ENCODE measurements around the gene SPARCL1.
"Not testable (repeated sequence)": the region's sequence is repeated elsewhere in the genome, so short reads cannot be mapped to it uniquely, and the experiment has no call there.

The SPARCL1 gene

DNA sequence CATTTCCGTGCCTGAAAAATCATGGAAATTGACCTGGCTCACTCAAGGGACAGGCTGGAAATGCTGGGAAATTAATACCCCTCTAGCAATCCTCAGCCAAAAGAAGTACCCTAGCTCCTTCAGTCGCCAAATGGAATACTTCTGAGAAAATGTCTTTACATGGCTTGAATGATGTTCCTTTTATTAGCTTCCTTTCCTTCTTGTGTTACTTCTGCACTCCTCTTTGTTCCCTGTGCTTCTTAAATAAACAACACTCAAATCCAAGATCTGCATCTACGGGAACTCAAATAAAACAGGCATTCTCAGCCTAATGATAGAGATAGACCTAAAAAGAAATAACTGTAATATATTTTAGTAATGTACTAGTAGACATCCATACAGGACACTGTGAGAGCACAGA, 36.1 kb downstream of the SPARCL1 start:
- H3K27me3 ChIP-seq (replicated peaks; ENCODE audit: insufficient read depth, low read length) = no peaks in the 10 kb centered on the region
- H3K27ac ChIP-seq (ENCODE audit: low read length) = no peak overlapping the region

DNA sequence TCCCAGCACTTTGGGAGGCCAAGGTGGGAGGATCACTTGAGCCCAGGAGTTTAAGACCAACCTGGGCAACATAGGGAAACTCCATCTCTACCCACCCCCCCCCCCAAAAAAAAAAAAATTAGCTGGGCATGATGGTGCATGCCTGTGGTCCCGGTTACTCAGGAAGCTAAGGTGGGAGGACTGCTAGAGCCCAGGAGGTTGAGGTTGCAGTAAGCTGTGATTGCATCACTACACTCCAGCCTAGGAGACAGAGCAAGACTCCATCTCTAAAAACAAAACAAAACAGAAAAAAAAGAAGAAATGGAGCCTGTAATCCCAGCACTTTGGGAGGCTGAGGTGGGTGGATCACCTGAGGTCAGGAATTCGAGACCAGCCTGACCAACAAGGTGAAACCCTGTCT, 37.3 kb downstream of the SPARCL1 start:
- H3K4me3 ChIP-seq (ENCODE audit: low read length); H3K27ac ChIP-seq (ENCODE audit: low read length); H3K79me2 ChIP-seq (ENCODE audit: low read length); H4K20me1 ChIP-seq (ENCODE audit: insufficient read depth, low read length); H3K27me3 ChIP-seq (replicated peaks; ENCODE audit: insufficient read depth, low read length); DNase-seq; H2AFZ ChIP-seq (ENCODE audit: low read length); H3K9ac ChIP-seq (ENCODE audit: low read length); H3K9me2 ChIP-seq (replicated peaks; ENCODE audit: insufficient read depth, low read length); H3K4me2 ChIP-seq (ENCODE audit: low read depth, low read length); H3K9me3 ChIP-seq (replicated peaks; ENCODE audit: insufficient read depth, low read length); H3K36me3 ChIP-seq (replicated peaks; ENCODE audit: insufficient read depth, low read length); H3F3A ChIP-seq (ENCODE audit: insufficient read depth, low read length): not testable (repeated sequence)
- H3K4me1 ChIP-seq (ENCODE audit: low read length) = peaks cover 10% of the 10 kb centered on the region

More for the DNA sequence above, 36.1 kb downstream of the SPARCL1 start:
- DNase-seq = no peak
- Histone ChIP-seq H3K36me3 (replicated peaks; ENCODE audit: insufficient read depth, low read length) (no peaks in the 10 kb centered on the region), H4K20me1 (ENCODE audit: insufficient read depth, low read length) (no peaks in the 10 kb centered on the region), H3K9me3 (replicated peaks; ENCODE audit: insufficient read depth, low read length) (no peaks in the 10 kb centered on the region), H3K9ac (ENCODE audit: low read length) (no peak overlapping the region), H2AFZ (ENCODE audit: low read length) (no peak overlapping the region), H3K9me2 (replicated peaks; ENCODE audit: insufficient read depth, low read length) (no peaks in the 10 kb centered on the region), H3K4me3 (ENCODE audit: low read length) (no peak overlapping the region), H3K4me1 (ENCODE audit: low read length) (peaks cover 11% of the 10 kb centered on the region), H3K4me2 (ENCODE audit: low read depth, low read length) (no peak overlapping the region), H3F3A (ENCODE audit: insufficient read depth, low read length) (no peaks in the 10 kb centered on the region), H3K79me2 (ENCODE audit: low read length) (no peaks in the 10 kb centered on the region)
- TF ChIP-seq EZH2phosphoT487 (IDR thresholded peaks at IDR 0.05; ENCODE audit: low read length) (no peak), EZH2 (optimal IDR thresholded peaks at IDR 0.05; ENCODE audit: low read depth, low read length) (no peak)
- TF ChIP-seq, protein P1, sequence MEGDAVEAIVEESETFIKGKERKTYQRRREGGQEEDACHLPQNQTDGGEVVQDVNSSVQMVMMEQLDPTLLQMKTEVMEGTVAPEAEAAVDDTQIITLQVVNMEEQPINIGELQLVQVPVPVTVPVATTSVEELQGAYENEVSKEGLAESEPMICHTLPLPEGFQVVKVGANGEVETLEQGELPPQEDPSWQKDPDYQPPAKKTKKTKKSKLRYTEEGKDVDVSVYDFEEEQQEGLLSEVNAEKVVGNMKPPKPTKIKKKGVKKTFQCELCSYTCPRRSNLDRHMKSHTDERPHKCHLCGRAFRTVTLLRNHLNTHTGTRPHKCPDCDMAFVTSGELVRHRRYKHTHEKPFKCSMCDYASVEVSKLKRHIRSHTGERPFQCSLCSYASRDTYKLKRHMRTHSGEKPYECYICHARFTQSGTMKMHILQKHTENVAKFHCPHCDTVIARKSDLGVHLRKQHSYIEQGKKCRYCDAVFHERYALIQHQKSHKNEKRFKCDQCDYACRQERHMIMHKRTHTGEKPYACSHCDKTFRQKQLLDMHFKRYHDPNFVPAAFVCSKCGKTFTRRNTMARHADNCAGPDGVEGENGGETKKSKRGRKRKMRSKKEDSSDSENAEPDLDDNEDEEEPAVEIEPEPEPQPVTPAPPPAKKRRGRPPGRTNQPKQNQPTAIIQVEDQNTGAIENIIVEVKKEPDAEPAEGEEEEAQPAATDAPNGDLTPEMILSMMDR (IDR thresholded peaks at IDR 0.05; ENCODE audit: low read length) = no peak

DNA sequence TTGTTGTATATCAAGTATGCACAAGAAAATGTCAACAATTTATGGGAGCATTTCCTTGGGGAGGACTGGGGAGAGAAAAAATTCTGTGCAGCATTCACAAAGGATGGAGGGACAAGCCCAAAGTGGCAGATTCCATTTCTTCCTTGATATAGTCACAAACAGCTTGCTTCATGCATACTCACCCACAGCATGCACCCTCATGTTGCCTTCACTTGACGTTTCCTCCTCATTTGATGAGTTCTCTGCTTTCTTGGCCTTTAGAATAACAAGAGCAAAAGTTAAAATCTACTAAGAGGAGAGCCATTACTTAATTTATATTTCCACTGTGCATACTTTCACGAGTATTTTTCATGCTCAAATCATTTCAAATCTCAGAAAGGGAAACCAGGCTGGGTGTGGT, 37.7 kb downstream of the SPARCL1 start:
- H3K4me1 ChIP-seq (ENCODE audit: low read length) = peaks cover 10% of the 10 kb centered on the region
- no peaks in the 10 kb centered on the region for H3K9me3 ChIP-seq (replicated peaks; ENCODE audit: insufficient read depth, low read length)
- 0 out of 2 replicates have a peak overlapping the region, but pooled peaks have one; percentile 36 for H2AFZ ChIP-seq (ENCODE audit: low read length)
- H3K9me2 ChIP-seq (replicated peaks; ENCODE audit: insufficient read depth, low read length) = no peaks in the 10 kb centered on the region
- no peaks in the 10 kb centered on the region for H3K36me3 ChIP-seq (replicated peaks; ENCODE audit: insufficient read depth, low read length)
- no peak overlapping the region for H3K9ac ChIP-seq (ENCODE audit: low read length)
- no peak overlapping the region for H3K27ac ChIP-seq (ENCODE audit: low read length)
- H3K79me2 ChIP-seq (ENCODE audit: low read length) = no peaks in the 10 kb centered on the region
- no peak for DNase-seq
- no peaks in the 10 kb centered on the region for H3F3A ChIP-seq (ENCODE audit: insufficient read depth, low read length)
- no peaks in the 10 kb centered on the region for H3K27me3 ChIP-seq (replicated peaks; ENCODE audit: insufficient read depth, low read length)
- no peak overlapping the region for H3K4me2 ChIP-seq (ENCODE audit: low read depth, low read length)
- TF ChIP-seq EZH2 (optimal IDR thresholded peaks at IDR 0.05; ENCODE audit: low read depth, low read length) = no peak
- no peak for TF ChIP-seq EZH2phosphoT487 (IDR thresholded peaks at IDR 0.05; ENCODE audit: low read length)
- TF ChIP-seq, protein P1 (IDR thresholded peaks at IDR 0.05; ENCODE audit: low read length) = no peak
- no peaks in the 10 kb centered on the region for H4K20me1 ChIP-seq (ENCODE audit: insufficient read depth, low read length)
- H3K4me3 ChIP-seq (ENCODE audit: low read length) = no peak overlapping the region

DNA sequence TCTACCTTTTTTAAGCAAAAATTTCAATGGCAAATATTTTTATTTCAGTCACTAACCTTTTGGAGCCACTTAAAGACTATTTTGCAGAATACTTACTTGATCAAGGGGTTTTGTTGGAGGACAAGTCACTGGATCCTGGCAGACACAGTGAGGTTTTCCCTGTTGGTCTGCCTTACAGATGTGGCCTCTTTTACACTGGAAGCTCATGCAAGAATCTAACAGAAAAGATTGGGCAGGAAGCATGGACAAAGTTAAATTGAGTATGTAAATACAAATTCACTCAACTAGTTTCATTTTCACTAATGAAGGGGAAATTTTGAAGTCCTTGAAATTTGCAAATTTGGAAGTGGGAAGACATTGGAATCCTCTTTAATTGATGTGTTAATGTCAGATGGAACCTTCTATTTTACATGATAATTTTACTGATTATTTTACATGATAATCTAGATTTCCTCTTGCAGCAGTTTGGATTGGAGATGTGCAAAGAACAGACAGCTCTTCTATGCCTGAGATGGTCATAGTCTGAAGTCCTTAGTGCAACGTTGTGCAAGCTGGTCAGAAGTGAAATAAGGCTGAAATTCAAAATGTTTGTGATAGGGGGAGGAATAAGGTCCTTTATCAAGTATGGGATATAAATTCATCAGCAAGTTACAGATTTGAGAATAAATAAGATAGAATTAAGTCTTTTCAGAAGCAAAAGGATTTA, 38.4 kb downstream of the SPARCL1 start:
- H3K9me3 ChIP-seq (replicated peaks; ENCODE audit: insufficient read depth, low read length) = no peaks in the 10 kb centered on the region
- peak overlapping the region; percentile 27 for H3K4me2 ChIP-seq (ENCODE audit: low read depth, low read length)
- H3K9me2 ChIP-seq (replicated peaks; ENCODE audit: insufficient read depth, low read length) = no peaks in the 10 kb centered on the region
- no peaks in the 10 kb centered on the region for H3K79me2 ChIP-seq (ENCODE audit: low read length)
- TF ChIP-seq, protein P1 (IDR thresholded peaks at IDR 0.05; ENCODE audit: low read length) = no peak
- TF ChIP-seq EZH2phosphoT487 (IDR thresholded peaks at IDR 0.05; ENCODE audit: low read length) = no peak
- TF ChIP-seq EZH2 (optimal IDR thresholded peaks at IDR 0.05; ENCODE audit: low read depth, low read length) = no peak
- peak overlapping the region; percentile 36 for H2AFZ ChIP-seq (ENCODE audit: low read length)
- H3K27me3 ChIP-seq (replicated peaks; ENCODE audit: insufficient read depth, low read length) = no peaks in the 10 kb centered on the region
- H3K27ac ChIP-seq (ENCODE audit: low read length) = no peak overlapping the region
- H3K36me3 ChIP-seq (replicated peaks; ENCODE audit: insufficient read depth, low read length) = no peaks in the 10 kb centered on the region
- H4K20me1 ChIP-seq (ENCODE audit: insufficient read depth, low read length) = no peaks in the 10 kb centered on the region
- H3K4me3 ChIP-seq (ENCODE audit: low read length) = no peak overlapping the region
- no peak overlapping the region for H3K9ac ChIP-seq (ENCODE audit: low read length)
- H3F3A ChIP-seq (ENCODE audit: insufficient read depth, low read length) = no peaks in the 10 kb centered on the region
- peaks cover 10% of the 10 kb centered on the region for H3K4me1 ChIP-seq (ENCODE audit: low read length)
- peak; percentile 26 for DNase-seq

Measured in MM.1S (cell line).